DND-41 (cell line): ENCODE data around the gene MESP2.

ENCODE experiments used
- EZH2 ChIP-seq: IDR thresholded peaks from 3 replicates; pipeline ENCODE4 v1.6.1; 2012; ENCODE audit warnings: borderline replicate concordance, low read depth, mild to moderate bottlenecking, moderate library complexity, low read length, inconsistent platforms; ENCODE audit not compliant: severe bottlenecking
- TF ChIP-seq, protein P1 (sequence below): IDR thresholded peaks from 2 replicates; pipeline ENCODE4 v1.5.1; 2012; ENCODE audit warnings: borderline replicate concordance, low read length, moderate library complexity, mild to moderate bottlenecking; ENCODE audit not compliant: poor library complexity, severe bottlenecking; ENCODE audit errors: extremely low read depth

DNA sequence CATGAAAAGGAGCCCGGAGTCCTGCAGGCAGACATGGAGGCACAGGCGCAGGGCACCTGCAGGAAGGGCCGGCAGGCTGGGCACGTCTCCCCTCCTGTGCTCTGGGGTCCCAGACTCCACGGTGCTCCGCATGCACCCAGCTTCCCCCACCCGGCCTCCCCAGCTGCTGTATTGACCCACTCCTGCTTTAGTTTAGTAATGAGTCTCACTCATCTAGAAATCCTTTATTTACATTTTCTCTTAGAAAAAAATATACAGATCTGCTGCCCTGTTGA is 8.5 kb downstream of the MESP2 start:
- TF ChIP-seq, protein P1, sequence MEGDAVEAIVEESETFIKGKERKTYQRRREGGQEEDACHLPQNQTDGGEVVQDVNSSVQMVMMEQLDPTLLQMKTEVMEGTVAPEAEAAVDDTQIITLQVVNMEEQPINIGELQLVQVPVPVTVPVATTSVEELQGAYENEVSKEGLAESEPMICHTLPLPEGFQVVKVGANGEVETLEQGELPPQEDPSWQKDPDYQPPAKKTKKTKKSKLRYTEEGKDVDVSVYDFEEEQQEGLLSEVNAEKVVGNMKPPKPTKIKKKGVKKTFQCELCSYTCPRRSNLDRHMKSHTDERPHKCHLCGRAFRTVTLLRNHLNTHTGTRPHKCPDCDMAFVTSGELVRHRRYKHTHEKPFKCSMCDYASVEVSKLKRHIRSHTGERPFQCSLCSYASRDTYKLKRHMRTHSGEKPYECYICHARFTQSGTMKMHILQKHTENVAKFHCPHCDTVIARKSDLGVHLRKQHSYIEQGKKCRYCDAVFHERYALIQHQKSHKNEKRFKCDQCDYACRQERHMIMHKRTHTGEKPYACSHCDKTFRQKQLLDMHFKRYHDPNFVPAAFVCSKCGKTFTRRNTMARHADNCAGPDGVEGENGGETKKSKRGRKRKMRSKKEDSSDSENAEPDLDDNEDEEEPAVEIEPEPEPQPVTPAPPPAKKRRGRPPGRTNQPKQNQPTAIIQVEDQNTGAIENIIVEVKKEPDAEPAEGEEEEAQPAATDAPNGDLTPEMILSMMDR = no peak
- TF ChIP-seq EZH2 = no peak
